ENCODE measurements around the gene PKN1.
A peak's percentile ranks its signal among the peaks of the same experiment; 100 is the strongest.

The PKN1 gene

DNA sequence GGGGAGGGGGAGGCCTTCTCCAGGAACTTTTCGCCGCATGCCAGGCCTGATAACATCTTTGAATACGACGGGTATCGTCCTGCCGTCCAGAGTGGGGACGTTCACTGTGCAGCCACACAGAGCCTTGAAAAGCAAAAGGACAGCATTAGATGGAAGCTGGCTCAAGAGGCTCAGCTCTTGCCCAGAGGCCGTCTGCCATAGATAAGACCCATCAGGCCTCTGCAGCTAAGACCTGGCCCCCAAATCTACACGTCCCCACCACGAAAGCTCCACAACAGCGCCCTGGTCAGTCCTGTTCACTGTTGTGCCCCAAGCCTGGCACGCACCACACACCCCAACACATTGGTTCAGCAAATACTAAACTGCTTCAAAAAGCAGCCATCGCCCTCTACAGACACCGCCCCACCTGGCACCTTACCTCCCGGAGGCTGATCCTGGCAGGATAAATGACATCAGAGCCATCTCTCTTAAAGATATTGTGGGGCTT, 83.0 kb downstream of the PKN1 start:
- peak in 1 of 5 experiments; percentile 26 for DNase-seq

DNA sequence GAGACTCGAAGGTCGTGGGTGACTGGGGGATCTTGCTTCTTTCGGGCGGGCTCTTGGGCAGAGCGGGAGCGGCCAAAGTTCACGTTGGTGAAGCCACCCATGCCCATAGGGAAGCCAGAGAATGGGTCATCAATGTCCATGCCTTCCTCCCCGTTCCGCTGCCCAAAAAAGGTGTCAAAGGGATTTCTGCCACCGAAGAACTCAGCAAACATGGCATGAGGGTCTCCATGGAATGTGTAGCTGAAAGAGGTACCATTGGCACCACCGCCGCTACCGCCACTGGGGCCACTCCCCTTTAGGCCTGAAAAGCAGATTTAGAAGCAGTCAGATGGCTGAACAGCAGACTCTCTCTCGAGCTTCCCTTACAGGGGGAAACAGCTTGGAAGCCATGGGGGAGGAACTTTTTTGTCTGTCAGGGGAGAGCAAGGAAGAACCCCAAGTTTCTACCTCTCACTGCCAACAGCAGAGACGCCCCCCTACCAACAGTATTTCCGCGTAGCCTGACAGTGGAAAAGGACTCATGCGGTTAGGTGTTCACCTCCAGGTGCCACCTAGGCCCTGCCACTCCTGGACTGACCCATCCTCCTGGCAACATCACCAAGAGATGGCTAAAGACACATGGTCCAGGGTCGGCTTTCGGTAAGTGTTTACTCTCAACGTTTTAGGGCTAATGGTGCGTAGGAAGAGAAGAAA, 83.8 kb downstream of the PKN1 start:
- peak in 1 of 5 experiments; percentile 26 for DNase-seq

DNA sequence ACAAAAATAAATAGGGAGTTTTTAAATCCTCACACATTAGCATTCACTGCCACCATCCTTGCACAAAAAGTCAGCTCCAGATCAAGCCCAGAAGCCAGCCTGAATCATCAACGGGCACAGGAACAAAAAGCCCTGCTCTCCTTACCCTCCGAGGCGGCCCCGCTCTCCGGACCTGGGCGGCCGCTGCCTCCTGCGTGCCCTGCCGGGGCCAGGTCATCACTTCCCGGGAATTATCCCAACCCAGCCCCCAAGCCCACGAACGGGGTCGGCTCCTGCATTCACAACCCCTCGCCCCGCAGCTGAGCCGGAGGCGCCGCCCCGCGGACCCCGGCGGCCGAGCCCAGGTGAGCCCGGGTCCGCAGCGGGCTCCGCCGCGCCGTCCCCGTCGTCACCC, 84.3 kb downstream of the PKN1 start:
- no peak for DNase-seq

DNA sequence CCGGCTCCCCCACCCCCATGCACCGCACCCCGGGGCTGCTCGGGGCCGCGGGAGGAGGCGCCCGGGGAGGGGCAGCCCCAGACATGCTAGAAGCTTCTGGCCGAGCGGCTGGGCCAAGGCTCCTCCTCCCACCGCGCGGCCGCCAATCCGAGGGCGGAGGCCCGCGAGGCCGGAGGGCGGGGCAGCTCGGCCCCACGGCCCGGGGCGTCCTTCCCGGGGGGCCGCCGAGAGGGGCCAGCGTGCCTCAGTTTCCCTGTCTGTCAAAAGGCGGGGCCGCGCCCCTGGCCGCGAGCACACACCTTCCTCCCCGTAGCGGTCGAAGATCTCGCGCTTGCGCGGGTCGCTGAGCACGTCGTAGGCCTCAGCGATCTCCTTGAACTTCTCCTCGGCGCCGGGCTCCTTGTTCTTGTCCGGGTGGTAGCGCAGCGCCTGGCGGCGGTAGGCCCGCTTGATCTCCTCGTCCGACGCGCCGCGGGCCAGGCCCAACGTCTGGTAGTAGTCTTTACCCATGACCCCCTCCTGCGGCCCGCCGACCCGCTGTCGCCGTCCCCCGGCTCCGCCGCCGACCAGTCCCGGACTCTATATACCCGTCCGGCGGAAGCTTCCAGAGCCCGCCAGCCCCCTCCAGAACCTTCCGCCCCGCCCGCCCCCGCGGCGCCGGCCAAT, 84.9 kb downstream of the PKN1 start, which contains the start of gene DNAJB1:
DNAJB1 (minus strand) TSS at position 558 of the 666 bp plus-strand sequence; CDS start at position 510, 48 bp downstream.
- peak in 4 of 5 experiments; percentile 43 to 78 (median 58) for DNase-seq

DNA sequence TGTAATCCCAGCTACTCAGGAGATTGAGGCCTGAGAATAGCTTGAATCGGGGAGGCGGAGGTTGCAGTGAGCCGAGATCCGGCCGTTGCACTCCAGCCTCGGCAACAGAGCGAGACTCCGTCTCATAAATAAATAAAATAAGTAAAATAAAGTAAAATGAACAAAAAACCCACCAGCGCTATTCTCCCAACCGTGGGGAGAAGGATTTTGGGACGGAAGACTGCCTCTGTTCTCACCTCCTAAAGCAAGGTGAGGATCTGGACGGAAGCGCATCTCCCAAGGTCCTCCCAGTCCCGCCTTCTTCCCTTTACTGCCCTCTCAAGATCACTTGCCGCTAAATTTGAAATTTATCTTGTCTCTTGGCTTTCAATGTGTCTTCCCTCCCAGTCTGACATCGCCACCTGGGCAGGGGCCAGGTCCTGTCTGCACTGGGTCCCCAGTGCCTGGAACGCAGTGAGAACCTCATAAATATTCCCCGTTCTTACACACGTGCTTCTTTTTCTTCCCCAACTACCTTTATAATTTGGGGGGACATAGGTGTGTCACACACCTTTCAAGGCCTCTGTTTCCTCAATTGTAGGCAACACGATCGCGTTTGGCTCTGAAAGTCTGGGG, 86.2 kb downstream of the PKN1 start:
- no peak for DNase-seq

DNA sequence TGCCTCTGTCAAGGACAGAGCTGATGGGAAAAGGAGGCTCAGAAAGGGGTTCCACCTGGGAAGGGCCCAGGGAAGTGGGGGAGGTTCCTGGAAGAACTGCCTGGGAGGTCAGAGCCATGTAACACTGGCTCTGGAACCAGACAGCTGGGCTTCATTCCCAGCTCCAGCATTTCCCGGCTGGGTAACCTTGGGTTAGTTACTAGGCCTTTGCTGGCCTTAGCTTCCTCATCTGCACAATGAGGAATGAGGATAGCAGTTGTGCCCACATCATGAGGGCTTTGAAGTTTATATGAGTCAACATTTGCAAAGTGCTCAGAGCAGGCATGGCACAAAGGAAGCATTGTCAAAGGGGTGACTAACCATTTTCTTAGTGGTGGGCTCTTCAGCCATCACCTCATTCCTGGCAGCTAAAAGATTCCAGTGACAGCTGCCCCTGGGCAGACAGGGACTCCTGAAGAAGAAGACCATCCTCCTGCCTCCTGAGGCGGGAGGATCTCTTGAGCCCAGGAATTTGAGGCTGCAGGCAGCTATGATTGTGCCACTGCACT, 86.8 kb downstream of the PKN1 start:
- DNase-seq: peak in 1 of 5 experiments; percentile 18

DNA sequence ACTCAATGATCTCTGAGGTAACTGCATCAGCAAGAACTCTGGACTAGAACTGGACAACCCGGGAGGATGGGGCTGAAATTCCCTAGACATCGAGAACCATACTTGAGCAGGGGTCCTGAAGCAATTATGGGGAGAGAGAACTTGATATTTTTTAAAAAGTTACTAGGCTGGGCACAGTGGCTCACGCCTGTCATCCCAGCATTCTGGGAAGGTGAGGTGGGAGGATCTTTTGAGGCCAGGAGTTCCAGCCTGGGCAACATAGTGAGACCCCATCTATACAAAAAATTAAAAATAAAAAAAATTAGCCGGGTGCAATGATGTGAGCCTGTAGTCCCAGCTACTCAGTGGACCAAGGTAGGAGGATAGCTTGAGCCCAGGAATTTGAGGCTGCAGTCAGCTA, 87.4 kb downstream of the PKN1 start:
- no peak for DNase-seq

Measured in T-helper 2 cell (primary cell).